K562 (cell line): ENCODE results near the gene WDFY2. TPM values are rescaled to one million over a fixed set of nuclear protein-coding genes. Genes with fewer than 3 reads are reported as not detected.
A peak's percentile ranks its signal among the peaks of the same experiment; 100 is the strongest.

Experiments
- AFF4 ChIP-seq: sonication (generic); formaldehyde crosslinking; IDR thresholded peaks from 2 replicates; pipeline ENCODE4 v1.8.0; 2023; ENCODE audit warnings: mild to moderate bottlenecking, missing genetic modification reagents
- CC2D1A ChIP-seq: fragments of 450-650 bp; IDR thresholded peaks from 2 replicates; pipeline ENCODE4 v1.6.1; 2017; ENCODE audit warnings: mild to moderate bottlenecking
- DEAF1 ChIP-seq: fragments of 450-650 bp; formaldehyde crosslinking; IDR thresholded peaks from 2 replicates; pipeline ENCODE4 v1.4.0; 2020; ENCODE audit warnings: mild to moderate bottlenecking, moderate library complexity
- GATA2 ChIP-seq: sonication (generic); formaldehyde crosslinking; IDR thresholded peaks from 2 replicates; pipeline ENCODE4 v1.4.0; 2020; ENCODE audit warnings: mild to moderate bottlenecking, missing genetic modification reagents
- HDAC1 ChIP-seq, 2 experiments: fragments of 450-650 bp; IDR thresholded peaks; 2 replicates each; pipeline ENCODE4 v1.6.1; 2016 to 2017; ENCODE audit warnings: inconsistent platforms in 1 of 2, mild to moderate bottlenecking in 1 of 2, moderate library complexity in 1 of 2
- NKRF ChIP-seq: fragments of 450-650 bp; IDR thresholded peaks from 2 replicates; pipeline ENCODE4 v1.6.1; 2016; ENCODE audit warnings: borderline replicate concordance
- PBX2 ChIP-seq, 2 experiments: IDR thresholded peaks in 1 of 2; conservative IDR thresholded peaks in 1 of 2; 2 replicates each; pipeline ENCODE4 v1.6.1; 2016; ENCODE audit warnings: low read depth in 2 of 2, mild to moderate bottlenecking in 1 of 2, missing compliant biosample characterization in 1 of 2, missing genetic modification characterization in 1 of 2, moderate library complexity in 1 of 2
- PHF21A ChIP-seq: fragments of 450-650 bp; IDR thresholded peaks from 2 replicates; pipeline ENCODE4 v1.6.1; 2017; ENCODE audit warnings: low read depth, borderline replicate concordance
- SIX5 ChIP-seq, 2 experiments: IDR thresholded peaks; 2 replicates each; pipeline ENCODE4 v1.6.1; 2011; ENCODE audit warnings: low read length in 2 of 2, borderline replicate concordance in 1 of 2, low read depth in 1 of 2, mild to moderate bottlenecking in 1 of 2, moderate library complexity in 1 of 2; ENCODE audit not compliant: insufficient read depth in 1 of 2
- TAF1 ChIP-seq: IDR thresholded peaks from 2 replicates; pipeline ENCODE4 v1.6.1; 2011; ENCODE audit warnings: mild to moderate bottlenecking, low read length, moderate library complexity; ENCODE audit not compliant: insufficient read depth, control insufficient read depth, severe bottlenecking; ENCODE audit errors: extremely low read depth
- ZNF133 ChIP-seq: fragments of 250-450 bp; sonication (Bioruptor Pico); IDR thresholded peaks from 2 replicates; pipeline ENCODE4 v1.4.0; 2020; ENCODE audit warnings: mild to moderate bottlenecking
- ZNF639 ChIP-seq, 2 experiments: fragments of 200-800 bp in 1 of 2; sonication (Bioruptor generic) in 1 of 2; sonication (generic) in 1 of 2; formaldehyde crosslinking in 1 of 2; IDR thresholded peaks in 1 of 2; conservative IDR thresholded peaks in 1 of 2; 2 replicates each; pipeline versions ENCODE4 v1.5.0 to v1.6.1; 2016 to 2020; ENCODE audit warnings: missing compliant biosample characterization in 1 of 2, missing genetic modification characterization in 1 of 2, missing genetic modification reagents in 1 of 2
- polyA plus RNA-seq, 8 experiments: library from polyadenylated mRNA; depleted of rRNA in 4 of 8; stranded (reverse) in 5 of 8; unstranded in 3 of 8; fragments of >200 nt; fragmentation: Nextera tagmentation in 2 of 8; fragmentation: Illumina TruSeq in 1 of 8; extraction: Ambion mirVana in 2 of 8; extraction: Trizol in 1 of 8; gene quantifications; 2 replicates each; pipeline versions ENCODE4 v1.2.1 to v1.2.3, GENCODE V29; 2011 to 2014; ENCODE audit warnings: inconsistent platforms in 1 of 8, missing spikeins in 1 of 8
- total RNA-seq, 7 experiments: library from RNA; depleted of rRNA in 6 of 7; stranded (reverse); fragments of >200 nt in 6 of 7; fragmentation: Illumina TruSeq in 2 of 7; extraction: Trizol in 2 of 7; gene quantifications; 2 replicates each; pipeline versions ENCODE4 v1.2.1 to v1.2.3, GENCODE V29; 2011 to 2021; ENCODE audit warnings: low replicate concordance in 1 of 7

The WDFY2 gene
- total and polyA plus RNA-seq, 9 of the 15 experiments (the other 6 are each of a cell fraction or from before 2014, with no cell fraction given): 0.66 to 6.4 (median 4.4) TPM

DNA sequence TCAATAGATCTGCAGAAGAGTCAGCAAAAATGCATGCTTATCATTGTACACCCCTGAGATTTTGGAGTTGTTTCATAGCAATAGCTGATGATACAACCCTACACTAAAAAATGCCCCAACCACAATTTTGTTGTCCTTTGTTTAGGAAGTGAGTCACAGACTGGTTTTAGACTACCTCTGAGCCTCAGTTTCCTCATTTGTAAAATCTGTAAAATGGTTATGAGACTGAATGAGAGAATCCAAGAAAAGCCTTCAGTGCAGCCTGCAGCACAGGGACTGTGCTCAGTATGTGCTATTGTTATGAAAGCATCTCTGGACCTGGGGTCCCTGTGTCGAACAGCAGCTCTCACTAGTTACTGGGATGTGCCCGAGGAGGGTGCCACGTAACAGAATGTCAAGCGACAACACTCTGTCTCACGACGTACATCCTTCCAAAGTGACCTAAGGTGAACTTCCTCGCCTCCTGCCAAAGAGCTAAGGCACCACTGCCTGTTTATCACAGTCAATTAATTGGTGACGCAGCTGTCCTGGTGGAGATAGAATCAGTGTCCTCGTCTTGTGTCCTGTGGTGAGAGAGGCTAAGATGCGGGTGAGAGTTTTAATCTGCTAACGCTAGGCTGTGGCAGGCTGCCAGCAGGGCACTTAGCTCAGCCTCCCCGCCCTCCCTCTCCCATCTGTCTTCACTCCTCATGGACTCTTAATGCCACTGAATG is 201.6 kb downstream of the WDFY2 start (continued):
- TF ChIP-seq NKRF (no peak), SIX5 (IDR thresholded peaks at IDR 0.05; ENCODE audit: borderline replicate concordance in 1 of 2, insufficient read depth in 1 of 2, low read depth in 1 of 2, low read length in 2 of 2) (no peak), PBX2 (CRISPR knock-in tag; IDR thresholded peaks at IDR 0.05; ENCODE audit: low read depth) (no peak), PBX2 (tag; conservative IDR thresholded peaks at IDR 0.05; ENCODE audit: low read depth) (peak; percentile 78), ZNF133 (CRISPR knock-in tag) (no peak), HDAC1 (IDR thresholded peaks at IDR 0.05) (peak in 1 of 2 experiments; percentile 77; a peak in 1 of 4 replicates), AFF4 (CRISPR knock-in tag) (no peak), ZNF639 (CRISPR knock-in tag; conservative IDR thresholded peaks at IDR 0.05 in 1 of 2, IDR thresholded peaks at IDR 0.05 in 1 of 2) (peak in 1 of 2 experiments; percentile 26; a peak in 1 of 4 replicates), CC2D1A (no peak), TAF1 (no peak), DEAF1 (CRISPR knock-in tag) (no peak), PHF21A (no peak), GATA2 (no peak)
